Nephron progenitor cell (in vitro differentiated cells): ENCODE results near the gene F7.

Source experiments
- DNase-seq: peaks from one replicate; pipeline ENCODE4 v3.0.0; 2021
- H3K27ac Mint-ChIP-seq: 2 replicates; pipeline ENCODE4 v1.8.0; 2021; ENCODE audit warnings: mild to moderate bottlenecking, moderate library complexity, mixed read lengths
- H3K27me3 Mint-ChIP-seq: 2 replicates; pipeline ENCODE4 v1.8.0; 2021; ENCODE audit warnings: mild to moderate bottlenecking, low read depth, mixed read lengths; ENCODE audit not compliant: poor library complexity
- H3K36me3 Mint-ChIP-seq: 2 replicates; pipeline ENCODE4 v1.8.0; 2021; ENCODE audit warnings: low read depth, mixed read lengths
- H3K4me1 Mint-ChIP-seq: 2 replicates; pipeline ENCODE4 v1.8.0; 2021; ENCODE audit warnings: mixed read lengths
- H3K4me3 Mint-ChIP-seq: 2 replicates; pipeline ENCODE4 v1.8.0; 2021; ENCODE audit warnings: mild to moderate bottlenecking, moderate library complexity, mixed read lengths
- H3K9me3 Mint-ChIP-seq: 2 replicates; pipeline ENCODE4 v1.8.0; 2021; ENCODE audit warnings: mild to moderate bottlenecking, moderate library complexity, mixed read lengths
- CTCF ChIP-seq: fragments of 200-600 bp; sonication (generic); IDR thresholded peaks from 2 replicates; pipeline ENCODE4 v1.5.0; 2021; ENCODE audit warnings: antibody characterized with exemption

Gene F7

DNA sequence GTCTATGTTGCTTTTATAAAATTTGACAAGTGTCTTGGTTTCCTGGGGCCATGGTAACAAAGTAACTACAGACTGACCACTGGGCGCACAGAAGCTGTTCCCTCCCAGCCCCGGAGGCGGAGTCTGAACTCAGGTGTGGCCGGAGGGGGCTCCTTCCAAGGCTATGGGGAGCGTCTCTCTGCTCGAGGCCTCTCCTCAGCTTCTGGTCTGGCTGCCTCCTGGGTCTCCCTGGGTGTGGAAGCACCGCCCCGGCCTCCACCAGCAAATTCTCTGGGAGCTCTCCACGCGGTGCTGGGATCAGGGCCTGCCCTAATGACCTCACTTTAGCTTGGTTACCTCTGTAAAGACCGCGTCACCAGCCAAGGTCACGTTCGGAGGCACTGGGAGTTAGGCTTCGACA lies 45.7 kb upstream of the F7 start:
- TF ChIP-seq CTCF = no peak
- Mint-ChIP-seq H3K36me3 (peaks cover 13% of the 10 kb centered on the region), H3K4me1 (peaks cover 8% of the 10 kb centered on the region), H3K9me3 (no peaks in the 10 kb centered on the region), H3K27ac (peak overlapping the region; percentile 42), H3K27me3 (peaks cover 4% of the 10 kb centered on the region), H3K4me3 (no peak overlapping the region)
- no peak for DNase-seq

DNA sequence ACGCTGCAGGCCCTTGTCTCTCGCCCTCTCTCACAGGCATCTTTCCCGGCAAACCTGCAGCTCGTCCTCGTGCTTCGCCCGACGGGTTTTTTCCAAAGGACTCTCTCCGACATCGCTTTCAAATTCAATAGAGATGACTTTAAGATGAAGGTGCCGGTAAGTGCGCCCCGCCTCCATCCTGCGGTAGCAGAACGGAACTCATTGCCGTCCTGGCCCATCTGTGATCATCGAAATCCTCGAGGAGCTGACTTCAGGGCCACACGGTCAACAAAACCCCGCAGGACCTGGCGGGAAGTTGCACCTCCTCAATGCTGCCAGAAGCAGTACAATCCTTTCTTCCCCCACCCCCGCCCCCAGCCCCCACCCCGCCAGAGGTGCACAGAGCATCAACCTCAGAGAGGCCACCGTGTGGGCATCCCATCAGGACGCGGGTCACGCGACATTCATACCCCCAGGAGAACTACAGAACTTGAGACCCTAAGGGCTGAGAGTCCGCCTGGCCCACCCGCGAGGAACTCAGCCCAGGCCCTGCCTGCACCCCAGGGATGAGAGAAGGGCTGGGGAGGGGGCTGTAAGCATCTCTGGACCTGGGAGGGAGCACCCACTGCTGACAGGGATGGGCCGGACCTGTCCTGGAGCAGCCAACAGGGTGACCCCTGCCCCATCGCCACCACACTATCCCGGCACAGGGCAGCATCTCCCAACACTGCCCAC lies 44.9 kb upstream of the F7 start:
- no peak overlapping the region for H3K27ac Mint-ChIP-seq
- no peak for DNase-seq
- H3K4me3 Mint-ChIP-seq = no peak overlapping the region
- peaks cover 10% of the 10 kb centered on the region for H3K4me1 Mint-ChIP-seq
- TF ChIP-seq CTCF = no peak
- peaks cover 14% of the 10 kb centered on the region for H3K36me3 Mint-ChIP-seq
- H3K9me3 Mint-ChIP-seq = no peaks in the 10 kb centered on the region
- peaks cover 4% of the 10 kb centered on the region for H3K27me3 Mint-ChIP-seq

DNA sequence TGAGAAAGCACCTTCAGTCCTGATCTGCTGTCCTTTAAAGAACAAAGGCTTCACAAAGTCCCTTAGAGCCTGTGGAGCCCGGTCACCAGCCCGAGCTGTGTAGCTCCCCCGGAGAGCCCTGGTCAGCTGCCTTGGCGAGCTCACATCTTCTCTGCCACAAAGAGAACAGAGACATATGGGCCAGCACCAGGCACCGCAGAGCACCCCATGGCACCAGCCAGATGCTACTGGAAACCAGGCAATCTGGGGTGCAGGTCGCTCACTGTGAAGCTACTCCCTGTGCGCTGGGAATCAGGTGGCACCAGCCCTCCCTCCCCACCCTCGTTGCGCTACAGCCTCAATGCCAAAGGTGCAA lies 44.3 kb upstream of the F7 start:
- DNase-seq = no peak
- no peaks in the 10 kb centered on the region for H3K9me3 Mint-ChIP-seq
- H3K4me1 Mint-ChIP-seq = peaks cover 10% of the 10 kb centered on the region
- H3K27me3 Mint-ChIP-seq = peaks cover 4% of the 10 kb centered on the region
- H3K27ac Mint-ChIP-seq = no peak overlapping the region
- H3K36me3 Mint-ChIP-seq = peaks cover 14% of the 10 kb centered on the region
- no peak overlapping the region for H3K4me3 Mint-ChIP-seq
- TF ChIP-seq CTCF = no peak

DNA sequence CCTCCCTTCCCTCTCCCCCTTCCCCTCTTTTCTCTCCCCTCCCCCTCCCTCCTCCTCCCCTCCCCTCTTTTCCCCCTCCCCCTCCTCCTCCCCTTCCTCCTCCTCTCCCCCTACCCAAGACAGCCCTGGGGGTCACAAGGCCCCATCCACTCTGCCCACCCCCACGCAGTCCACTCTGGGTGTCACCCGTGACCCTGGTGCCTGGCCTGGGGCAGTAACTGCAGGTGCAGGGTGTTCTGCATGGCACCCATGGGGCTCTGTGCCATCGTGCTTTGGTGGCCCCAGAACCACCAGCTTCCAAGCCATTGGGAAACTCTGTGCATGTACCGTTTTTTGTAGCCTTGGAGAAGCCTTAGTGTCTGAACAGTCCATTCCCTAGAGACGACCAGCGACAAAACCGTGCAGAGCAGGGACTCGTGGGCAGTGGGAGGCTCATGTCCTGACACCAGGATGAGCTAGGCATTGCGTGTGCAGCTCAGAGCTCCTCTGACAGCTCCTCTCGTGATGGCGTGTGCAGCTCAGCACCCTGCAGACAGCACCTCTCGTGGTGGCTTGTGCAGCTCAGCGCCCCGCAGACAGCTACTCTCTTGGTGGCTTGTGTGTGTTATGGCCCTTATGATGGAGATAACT lies 43.7 kb upstream of the F7 start:
- TF ChIP-seq CTCF = no peak
- Mint-ChIP-seq H3K27ac (no peak overlapping the region), H3K9me3 (no peaks in the 10 kb centered on the region), H3K27me3 (peaks cover 4% of the 10 kb centered on the region), H3K4me3 (no peak overlapping the region), H3K36me3 (peaks cover 15% of the 10 kb centered on the region), H3K4me1 (peaks cover 10% of the 10 kb centered on the region)
- DNase-seq = no peak

- H3K9me3 Mint-ChIP-seq = no peaks in the 10 kb centered on the region
- no peak overlapping the region for H3K27ac Mint-ChIP-seq
- no peak for DNase-seq
- H3K4me1 Mint-ChIP-seq = peaks cover 10% of the 10 kb centered on the region
- no peak for TF ChIP-seq CTCF
- peaks cover 4% of the 10 kb centered on the region for H3K27me3 Mint-ChIP-seq
- peaks cover 18% of the 10 kb centered on the region for H3K36me3 Mint-ChIP-seq
- H3K4me3 Mint-ChIP-seq = no peak overlapping the region
Observed at GRCh38 chr13:113062691-113063090, 42.9 kb upstream of the F7 start.

DNA sequence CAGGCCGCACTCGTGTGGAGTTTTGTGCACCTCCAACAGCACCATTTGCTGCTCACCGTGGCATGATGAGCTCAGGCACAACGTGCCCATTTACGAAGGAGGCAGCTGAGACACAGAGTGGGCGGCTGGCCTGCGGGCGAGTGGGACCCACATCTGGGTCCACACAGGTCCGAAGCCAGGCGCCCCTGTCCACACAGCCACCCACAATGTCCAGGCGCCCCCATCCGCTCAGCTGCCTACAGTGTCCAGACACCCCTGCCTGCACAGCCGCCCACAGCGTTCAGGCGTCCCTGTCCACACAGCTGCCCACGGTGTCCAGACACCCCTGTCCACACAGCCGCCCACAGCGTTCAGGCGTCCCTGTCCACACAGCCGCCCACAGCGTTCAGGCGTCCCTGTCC lies 42.5 kb upstream of the F7 start:
- Mint-ChIP-seq H3K27me3 (peaks cover 4% of the 10 kb centered on the region), H3K27ac (no peak overlapping the region), H3K9me3 (no peaks in the 10 kb centered on the region), H3K4me1 (peaks cover 10% of the 10 kb centered on the region), H3K4me3 (no peak overlapping the region), H3K36me3 (peaks cover 18% of the 10 kb centered on the region)
- TF ChIP-seq CTCF = no peak
- no peak for DNase-seq
